ENCODE results near the gene INO80B. TPM values are rescaled to one million over a fixed set of nuclear protein-coding genes. Genes with fewer than 3 reads are reported as not detected.
A peak's percentile ranks its signal among the peaks of the same experiment; 100 is the strongest.

INO80B gene
- total and polyA plus RNA-seq, 2 of the 8 experiments (the other 6 are each of a cell fraction or from before 2014, with no cell fraction given) = 3.9 to 18.5 TPM

DNA sequence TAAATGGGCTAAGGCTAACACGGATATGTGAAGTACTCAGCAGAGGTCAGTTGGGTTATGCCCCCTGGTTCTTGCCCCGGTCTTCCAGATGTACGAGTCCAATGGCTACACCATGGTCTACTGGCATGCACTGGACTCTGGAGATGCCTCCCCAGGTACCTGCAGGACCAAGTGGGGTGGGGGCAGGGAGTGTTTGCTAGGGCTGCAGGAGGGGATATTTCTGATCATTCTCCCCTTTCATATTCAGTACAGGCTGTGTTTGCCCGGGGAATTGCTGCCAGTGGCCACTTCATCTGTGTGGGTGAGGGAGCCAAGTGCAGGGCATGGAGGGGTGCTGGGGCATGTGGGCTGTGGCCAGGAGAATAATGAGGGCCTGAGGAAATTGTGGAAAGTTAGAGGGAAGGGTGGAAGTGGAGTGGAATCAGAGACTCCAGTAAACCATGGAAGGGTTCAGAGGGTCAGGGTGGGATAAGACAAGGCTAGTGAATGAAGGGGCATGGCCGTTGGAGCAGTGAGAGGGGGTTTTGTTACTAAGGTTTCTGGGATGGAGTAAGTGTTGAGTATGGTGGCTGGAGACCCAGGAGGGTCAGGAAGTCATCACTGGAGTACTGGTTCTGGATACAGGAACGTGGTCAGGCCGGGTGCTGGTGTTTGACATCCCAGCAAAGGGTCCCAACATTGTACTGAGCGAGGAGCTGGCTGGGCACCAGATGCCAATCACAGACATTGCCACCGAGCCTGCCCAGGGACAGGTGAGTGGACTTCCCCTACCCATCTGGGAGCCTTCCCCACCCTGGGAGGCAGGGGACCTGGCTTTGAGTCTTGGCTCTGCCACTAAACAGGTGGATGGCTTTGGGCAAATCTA is 31.4 kb upstream of the INO80B start:
- no peak overlapping the region for H3K27ac ChIP-seq (ENCODE audit: low read depth, low read length)
- H4K8ac ChIP-seq (ENCODE audit: extremely low read depth, insufficient read depth, low read length) = no peak overlapping the region
- H3K79me2 ChIP-seq (ENCODE audit: control insufficient read depth in 1 of 2, insufficient read depth in 2 of 2, low read length in 2 of 2) = no peaks in the 10 kb centered on the region
- ChIA-PET POLR2A (ENCODE audit: partially characterized antibody) (interaction anchor here (0.9 to 3.5 kb wide), 17 partner anchors 8 to 115 kb away, joined by 3 to 24 read pairs (median 5); partner anchors contain the start of genes CCDC142, INO80B, MRPL53 and TTC31), CTCF (ENCODE audit: partially characterized antibody) (interaction anchor here (0.9 kb wide), 1 partner anchor 29 kb away, joined by 4 read pairs; no protein-coding TSS in a partner anchor)
- H3K4me1 ChIP-seq (replicated peaks in 1 of 4; ENCODE audit: control insufficient read depth in 3 of 4, insufficient read depth in 4 of 4, low read length in 3 of 4) = peaks cover 0 to 5% (median 3%) of the 10 kb centered on the region in 4 experiments; a peak in 3 of 7 replicates
- H3K56ac ChIP-seq (replicated peaks; ENCODE audit: insufficient read length, low read depth, low read length) = no peak overlapping the region
- FAIRE-seq (no peak), DNase-seq (ENCODE audit: low read depth in 1 of 2, low spot score in 2 of 2) (no peak)
- no peak overlapping the region for H2BK20ac ChIP-seq (ENCODE audit: low read length)
- H2BK15ac ChIP-seq (ENCODE audit: low read length) = no peak overlapping the region
- H3K18ac ChIP-seq (ENCODE audit: extremely low read depth, low read length) = no peak overlapping the region
- H2BK120ac ChIP-seq (replicated peaks; ENCODE audit: low read depth, low read length) = no peak overlapping the region
- H2BK5ac ChIP-seq (ENCODE audit: low read depth, low read length) = no peak overlapping the region
- no peak overlapping the region for H3K4ac ChIP-seq (replicated peaks; ENCODE audit: insufficient read length, low read depth, low read length)
- H3K4me3 ChIP-seq (ENCODE audit: extremely low read depth in 1 of 4, insufficient read depth in 2 of 4, low read depth in 3 of 4, low read length in 4 of 4) = no peak overlapping the region
- H3K23me2 ChIP-seq (ENCODE audit: low read depth, low read length) = peaks cover 10% of the 10 kb centered on the region
- no peak overlapping the region for H2AK5ac ChIP-seq (ENCODE audit: low read depth, low read length)
- H3K9ac ChIP-seq (replicated peaks in 1 of 4; ENCODE audit: extremely low read depth in 1 of 4, low read depth in 3 of 4, low read length in 3 of 4) = no peak overlapping the region
- H3K14ac ChIP-seq (ENCODE audit: insufficient read length) = no peak overlapping the region
- no peak overlapping the region for H2AFZ ChIP-seq (ENCODE audit: low read length)
- H4K20me1 ChIP-seq (replicated peaks in 1 of 2; ENCODE audit: control insufficient read depth in 1 of 2, insufficient read depth in 2 of 2, low read length in 2 of 2) = peaks cover 1 to 15% of the 10 kb centered on the region in 2 experiments
- H3K27me3 ChIP-seq (replicated peaks in 1 of 4; ENCODE audit: control insufficient read depth in 3 of 4, extremely low read depth in 1 of 4, insufficient read depth in 3 of 4, low read length in 3 of 4) = 0 out of 7 replicates have a peak, but pooled peaks cover 0 to 2% (median 0%) of the 10 kb centered on the region in 4 experiments
- H3K36me3 ChIP-seq (ENCODE audit: control insufficient read depth in 2 of 4, insufficient read depth in 4 of 4, low read length in 3 of 4) = peaks cover 3 to 40% (median 25%) of the 10 kb centered on the region in 4 experiments; a peak in 6 of 8 replicates
- no peak overlapping the region for H3K23ac ChIP-seq (ENCODE audit: insufficient read length)
- no peaks in the 10 kb centered on the region for H3K79me1 ChIP-seq (ENCODE audit: low read depth, low read length)
- H2BK12ac ChIP-seq (ENCODE audit: low read depth, low read length) = no peak overlapping the region
- no peak overlapping the region; a peak in 1 of 4 replicates for H3K4me2 ChIP-seq (ENCODE audit: insufficient read depth in 1 of 2, low read depth in 2 of 2, low read length in 2 of 2)
- TF ChIP-seq POLR2A (IDR thresholded peaks at IDR 0.05; ENCODE audit: control extremely low read depth in 1 of 2, low read depth in 2 of 2, low read length in 2 of 2) = peak; percentile 31 to 38; a peak in 2 of 3 replicates
- TF ChIP-seq POLR2AphosphoS5 (IDR thresholded peaks at IDR 0.05; ENCODE audit: low read depth, low read length) = peak; percentile 52
- TF ChIP-seq BRCA1 (IDR thresholded peaks at IDR 0.05; ENCODE audit: low read depth, low read length) = no peak
- TF ChIP-seq SIRT6 (IDR thresholded peaks at IDR 0.05; ENCODE audit: low read length) = no peak
- TF ChIP-seq SP1 (IDR thresholded peaks at IDR 0.05; ENCODE audit: low read depth, low read length) = no peak
- no peak for TF ChIP-seq SUZ12 (IDR thresholded peaks at IDR 0.05; ENCODE audit: low read length)
- no peak overlapping the region for H4K5ac ChIP-seq (ENCODE audit: insufficient read length, low read depth, low read length)
- WGBS, 2 experiments (ENCODE audit: extremely low coverage in 1 of 2, insufficient coverage in 1 of 2, insufficient read length in 1 of 2, insufficient replicate concordance in 2 of 2, low coverage in 1 of 2, low lambda C conversion rate in 2 of 2, missing lambda C conversion rate in 1 of 2) = 89% methylated on average over 9 of the region's 9 CpGs; no CpG with 5 or more reads in 1 of the 2 experiments
- H4K91ac ChIP-seq (replicated peaks; ENCODE audit: insufficient read length, low read length) = no peak overlapping the region
- no peaks in the 10 kb centered on the region for H3K9me3 ChIP-seq (ENCODE audit: insufficient read depth in 2 of 2, low read depth in 1 of 2, low read length in 1 of 2)
